ENCODE results near the gene VPS8.

The VPS8 gene

DNA sequence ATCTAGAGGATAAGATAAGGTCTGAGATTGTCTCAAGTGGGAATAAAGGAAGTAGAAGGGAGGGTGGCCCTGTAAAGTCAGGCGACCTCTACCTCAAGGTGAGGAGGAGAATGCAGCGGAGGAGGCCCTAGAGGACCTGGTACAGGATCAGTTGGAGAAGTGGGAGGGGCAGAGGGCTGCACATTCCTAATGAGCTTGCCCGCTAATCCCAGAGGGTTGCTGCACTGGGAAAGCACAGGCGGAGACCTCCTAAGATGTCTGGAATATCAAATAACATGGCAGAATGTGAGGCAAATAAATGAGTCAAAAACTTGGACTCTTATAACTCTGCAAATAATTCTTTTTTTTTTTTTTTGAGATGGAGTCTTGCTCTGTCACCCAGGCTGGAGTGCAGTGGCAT is 30.2 kb upstream of the VPS8 start:
- no peak for DNase-seq (ENCODE audit: low spot score)

DNA sequence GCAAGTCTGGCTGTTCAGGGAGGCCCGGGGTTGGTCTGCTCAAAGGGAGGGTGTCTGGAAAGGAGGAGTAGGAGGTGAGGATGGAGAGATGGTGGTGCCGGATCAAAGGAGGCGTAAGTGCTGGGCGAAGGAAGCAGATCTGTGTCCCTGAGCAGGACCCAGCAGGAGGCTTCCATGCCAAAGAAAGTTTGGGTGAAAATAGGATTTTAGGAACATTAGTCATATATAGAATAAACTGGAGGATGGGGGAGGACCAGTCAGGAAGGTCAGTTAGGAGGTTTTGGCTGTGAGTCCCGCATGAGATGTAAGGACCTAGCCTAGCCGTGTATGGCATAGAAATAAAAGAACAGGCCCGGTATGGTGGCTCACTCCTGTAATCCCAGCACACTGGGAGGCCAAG is 28.6 kb upstream of the VPS8 start:
- DNase-seq (ENCODE audit: low spot score): no peak

DNA sequence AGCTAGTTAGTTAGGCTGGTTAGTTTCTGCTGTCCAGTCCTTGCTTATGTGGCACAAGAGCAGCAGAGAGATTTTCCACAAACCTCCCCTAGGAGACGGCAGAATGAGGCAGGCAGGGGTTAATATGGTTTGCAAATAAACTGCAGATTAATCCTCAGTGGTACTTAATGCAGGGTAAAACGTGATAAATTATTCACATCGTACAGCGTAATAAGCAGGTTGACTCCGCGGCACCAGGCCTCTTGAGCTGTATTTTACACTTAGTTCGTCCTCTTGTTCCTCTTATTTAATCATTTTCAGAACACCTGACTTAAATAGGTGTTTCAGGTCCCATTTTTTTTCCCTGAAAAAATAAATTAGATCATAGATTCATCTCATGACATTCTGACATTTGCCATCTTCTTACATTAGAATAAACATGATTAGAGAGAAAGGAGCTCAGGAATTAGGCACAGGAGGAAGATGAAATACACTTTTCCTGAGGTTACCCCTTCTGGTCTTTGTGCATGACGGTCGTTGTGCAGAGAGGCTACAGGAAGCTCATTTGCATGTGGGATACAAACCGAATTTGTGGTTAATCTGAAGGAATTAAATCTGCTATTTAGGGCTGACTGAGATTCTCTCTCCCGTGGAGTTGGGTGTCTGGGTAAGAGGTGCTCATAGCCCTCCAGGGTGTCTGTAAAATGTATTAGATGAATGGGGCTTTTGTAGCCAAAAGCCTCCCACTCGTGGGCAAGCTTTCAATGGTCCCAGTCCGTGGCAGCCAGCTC is 27.1 kb upstream of the VPS8 start:
- DNase-seq (ENCODE audit: low spot score): no peak

DNA sequence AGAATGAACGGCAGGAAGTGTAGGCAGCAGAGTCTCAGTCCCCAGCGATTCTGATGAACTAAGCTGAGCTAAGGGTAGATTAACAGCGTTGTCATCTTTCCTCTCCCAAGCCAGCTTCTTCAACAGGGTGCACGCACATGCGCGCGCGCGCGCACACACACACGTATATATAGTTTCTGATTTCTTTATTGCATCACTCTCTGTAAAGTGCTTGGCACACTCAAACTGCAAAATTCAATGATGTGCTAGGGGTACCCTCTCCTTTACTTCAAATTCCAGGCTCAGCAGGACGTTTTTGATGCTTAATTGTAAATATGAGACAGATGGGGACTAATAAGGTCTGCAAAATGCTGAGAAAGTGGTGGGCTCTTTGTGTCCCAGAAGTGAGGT is 26.1 kb upstream of the VPS8 start:
- peak; percentile 70 for DNase-seq (ENCODE audit: low spot score)

DNA sequence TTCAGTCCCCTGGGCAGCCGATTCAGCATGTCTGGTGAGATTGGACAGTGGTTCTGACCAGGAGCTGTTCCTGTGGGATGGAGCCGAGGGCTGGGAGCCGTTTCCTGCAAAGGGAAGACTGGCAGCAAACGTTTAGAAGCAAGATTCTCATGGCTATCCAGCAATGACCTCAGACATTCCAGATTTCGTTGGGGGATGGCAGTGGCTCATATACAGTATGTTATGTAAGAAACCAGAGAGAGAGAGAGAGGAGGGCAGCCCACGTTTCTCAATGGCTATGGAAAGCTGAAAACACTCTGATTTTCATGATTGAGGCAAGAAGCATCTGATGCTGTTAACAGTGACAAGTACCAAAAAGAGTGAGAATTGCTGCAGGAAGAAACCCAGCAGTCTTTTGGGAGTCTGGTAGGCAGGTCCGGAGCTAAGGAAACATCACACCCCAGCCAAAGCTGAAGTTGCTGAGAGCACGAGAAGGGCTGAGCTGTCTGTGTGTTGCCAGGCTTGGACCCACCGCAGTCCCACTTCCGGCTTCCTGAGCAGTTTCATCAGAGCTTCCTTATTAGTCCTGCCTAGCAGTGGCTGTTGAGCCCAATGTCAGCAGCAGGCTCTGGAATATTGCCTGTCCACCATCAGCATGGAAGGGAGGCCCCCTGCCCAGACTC is 25.6 kb upstream of the VPS8 start:
- peak; percentile 96 for DNase-seq (ENCODE audit: low spot score)

DNA sequence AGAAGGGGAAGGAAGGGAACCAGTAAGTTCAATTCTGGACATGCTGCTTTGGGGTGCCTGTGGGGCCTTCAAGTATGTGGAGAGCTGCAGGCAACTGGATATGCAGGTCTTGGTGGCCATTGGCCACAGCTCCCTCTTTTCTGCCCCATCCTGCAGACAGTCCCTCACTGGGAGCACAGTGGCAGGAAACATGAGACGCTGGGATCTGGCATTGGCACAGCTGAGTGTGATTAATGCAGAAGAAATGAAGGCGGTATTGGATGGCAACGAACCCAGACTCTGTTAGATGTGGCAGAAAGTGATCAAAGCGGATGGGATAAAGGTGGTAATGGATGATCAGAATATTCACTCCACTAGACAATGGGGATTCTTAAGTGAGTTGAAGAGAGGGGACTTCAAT is 23.2 kb upstream of the VPS8 start:
- peak; percentile 57 for DNase-seq (ENCODE audit: low spot score)

DNA sequence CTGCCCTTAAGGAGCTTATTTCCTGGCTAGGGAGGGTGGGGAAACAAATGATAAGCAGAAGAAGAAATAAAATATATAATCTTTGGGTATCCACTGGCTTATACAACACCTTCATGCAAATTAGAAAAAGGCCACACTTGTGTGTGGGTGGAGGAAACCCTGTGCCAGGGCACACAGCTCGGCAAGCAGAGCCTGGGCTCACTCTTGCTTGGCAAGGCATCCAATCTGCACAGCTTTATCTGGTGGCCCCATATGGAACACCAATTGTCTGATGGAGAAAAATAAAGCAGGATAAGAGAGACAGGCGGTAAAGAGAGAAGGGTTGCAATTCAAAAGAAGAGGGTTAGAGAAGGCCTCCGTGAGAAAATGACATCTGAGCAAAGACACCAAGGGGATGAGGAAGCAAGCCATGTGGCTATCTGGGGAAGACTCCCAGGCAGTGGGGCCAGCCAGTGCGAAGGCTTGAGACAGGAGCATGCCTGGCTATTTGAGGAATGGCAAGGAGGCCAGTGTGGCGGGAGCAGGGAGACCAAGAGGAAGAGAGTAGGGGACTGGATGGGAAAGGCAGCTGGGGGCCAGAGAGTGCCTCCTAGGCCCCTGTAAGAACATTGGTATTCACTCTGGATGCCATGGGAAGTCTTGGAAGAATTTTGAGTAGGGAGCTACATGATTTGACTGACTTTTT is 22.5 kb upstream of the VPS8 start:
- no peak for DNase-seq (ENCODE audit: low spot score)

DNA sequence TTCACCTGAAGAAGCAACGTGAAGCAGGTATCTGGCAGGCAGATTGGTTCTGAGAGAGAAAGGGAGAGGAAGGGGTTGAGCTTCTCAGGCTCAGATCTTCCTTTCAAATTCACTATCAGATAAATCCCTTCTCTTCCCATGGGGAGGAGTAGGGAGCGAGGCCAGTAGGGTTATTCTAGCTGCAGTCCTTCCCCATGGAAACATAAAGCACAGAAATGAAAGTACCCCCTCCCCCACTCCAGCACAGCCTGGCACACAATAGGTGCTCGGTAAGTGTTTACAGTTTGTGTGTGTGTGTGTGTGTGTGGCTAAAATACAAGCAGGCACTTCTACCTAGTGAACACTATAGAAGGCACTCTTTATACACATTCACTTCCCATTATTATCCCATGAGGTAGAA is 20.8 kb upstream of the VPS8 start:
- no peak for DNase-seq (ENCODE audit: low spot score)

DNA sequence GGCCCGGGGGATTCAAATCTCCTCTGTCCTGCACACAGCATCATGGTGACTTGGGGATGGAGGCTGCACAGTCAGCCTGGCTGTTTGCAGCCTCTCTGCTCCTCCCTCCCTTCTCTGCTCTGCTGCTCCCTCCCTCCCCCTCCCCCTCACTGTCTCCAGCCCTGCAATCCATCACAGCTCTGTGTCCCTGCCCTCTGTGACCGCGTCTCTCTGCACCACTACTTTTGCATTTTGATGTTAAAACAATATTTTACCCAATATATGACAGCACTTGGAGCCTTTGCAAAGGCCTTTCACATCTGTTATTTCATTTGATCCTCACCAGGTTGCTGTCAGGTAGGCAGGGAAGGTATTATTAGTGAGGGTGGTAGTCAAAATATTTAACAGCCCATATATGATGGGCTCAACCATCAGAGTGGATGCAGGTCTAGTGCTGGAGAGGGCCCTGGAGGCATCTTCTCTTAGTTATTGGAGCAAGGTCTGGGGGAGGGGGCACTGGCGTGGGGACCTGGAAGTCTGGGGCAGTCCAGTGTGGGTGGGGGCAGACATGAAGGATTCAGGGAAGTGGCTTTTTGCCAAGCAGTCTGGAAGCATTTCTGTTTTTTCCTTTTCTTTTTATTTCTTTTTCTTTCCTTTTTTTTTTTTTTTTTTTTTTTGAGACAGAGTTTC is 16.3 kb upstream of the VPS8 start:
- DNase-seq (ENCODE audit: low spot score): no peak

DNA sequence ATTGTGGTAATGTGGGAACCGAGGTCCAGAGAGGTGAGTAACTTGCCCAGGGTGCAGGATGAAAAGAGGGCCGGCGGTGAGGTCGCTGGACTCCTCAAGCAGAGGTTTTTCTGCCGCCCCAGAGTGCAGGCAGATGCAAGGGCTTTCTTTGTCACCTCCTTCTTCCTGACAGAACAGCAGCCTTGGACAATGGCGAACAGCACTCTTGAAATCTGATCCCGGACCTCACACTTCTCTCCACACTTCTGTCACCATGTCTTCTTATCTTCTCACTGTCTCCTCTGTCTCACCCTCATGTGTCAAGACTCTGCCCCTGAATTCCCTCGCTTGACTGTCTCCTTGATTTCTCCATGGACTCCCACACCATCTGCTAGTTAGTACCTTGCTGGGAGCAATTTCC is 15.4 kb upstream of the VPS8 start:
- no peak for DNase-seq (ENCODE audit: low spot score)

DNA sequence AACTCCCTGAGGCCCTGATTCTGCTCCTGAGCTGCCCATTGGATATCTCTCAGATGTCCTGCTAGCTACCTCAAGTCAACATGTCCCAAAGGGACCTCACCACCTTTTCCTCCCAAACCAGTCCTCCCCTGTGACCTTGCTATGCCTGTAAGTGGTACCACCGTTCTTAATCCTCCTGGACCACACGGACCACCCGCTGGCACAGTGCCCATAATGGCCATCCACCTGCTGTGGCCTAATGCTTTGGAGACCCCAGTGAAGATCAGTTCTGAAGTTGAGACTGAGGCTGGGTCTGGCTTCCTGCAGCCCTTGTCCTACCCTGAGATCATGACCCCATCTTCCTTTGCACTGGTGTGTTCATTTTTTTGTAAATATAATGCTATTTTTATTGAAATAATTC is 15.0 kb upstream of the VPS8 start:
- no peak for DNase-seq (ENCODE audit: low spot score)

DNA sequence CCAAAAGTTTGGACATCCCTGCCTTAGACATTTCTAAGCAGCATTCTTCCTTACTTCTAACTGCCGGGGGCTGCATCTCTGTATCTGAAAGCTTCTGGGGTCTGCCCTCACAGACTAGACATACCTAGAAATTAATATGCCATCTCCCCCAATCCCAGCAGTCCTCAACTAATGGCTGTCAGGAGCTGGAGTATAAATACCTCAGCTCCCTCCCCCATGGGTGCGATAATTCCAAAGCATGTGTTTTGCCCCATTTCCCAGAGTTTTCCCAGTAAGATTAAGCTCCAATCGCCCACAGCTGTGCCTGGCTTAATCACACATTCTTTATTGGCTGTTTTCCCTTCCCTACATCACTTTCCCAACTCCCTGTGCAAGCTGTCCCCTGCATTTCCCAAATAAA is 13.8 kb upstream of the VPS8 start:
- DNase-seq (ENCODE audit: low spot score): no peak

DNA sequence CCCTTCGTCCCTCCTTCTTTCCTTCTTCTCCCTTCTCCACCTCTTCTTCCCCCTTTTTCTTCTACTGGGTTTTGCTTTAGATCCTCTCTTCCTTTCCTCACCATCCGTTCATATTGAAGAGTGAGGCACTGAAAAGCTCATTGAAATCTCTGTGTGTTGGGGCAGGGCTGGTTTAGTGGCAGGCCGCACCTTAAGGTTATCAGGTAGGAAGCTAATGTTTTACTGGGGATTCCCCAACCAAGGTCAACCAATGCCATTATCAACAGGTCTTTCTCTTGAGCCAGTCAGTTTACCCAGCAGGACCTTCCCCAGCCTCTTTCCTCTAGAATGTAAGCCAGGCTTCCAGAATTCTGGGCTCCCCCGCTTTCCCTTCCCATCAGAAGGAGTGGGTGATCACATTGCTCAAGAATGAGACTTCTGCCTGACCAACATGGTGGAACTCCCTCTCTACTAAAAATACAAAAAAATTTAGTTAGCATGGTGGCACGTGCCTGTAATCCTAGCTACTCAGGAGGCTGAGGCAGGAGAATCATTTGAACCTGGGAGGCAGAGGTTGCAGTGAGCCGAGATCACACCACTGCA is 11.5 kb upstream of the VPS8 start:
- DNase-seq (ENCODE audit: low spot score): no peak

DNA sequence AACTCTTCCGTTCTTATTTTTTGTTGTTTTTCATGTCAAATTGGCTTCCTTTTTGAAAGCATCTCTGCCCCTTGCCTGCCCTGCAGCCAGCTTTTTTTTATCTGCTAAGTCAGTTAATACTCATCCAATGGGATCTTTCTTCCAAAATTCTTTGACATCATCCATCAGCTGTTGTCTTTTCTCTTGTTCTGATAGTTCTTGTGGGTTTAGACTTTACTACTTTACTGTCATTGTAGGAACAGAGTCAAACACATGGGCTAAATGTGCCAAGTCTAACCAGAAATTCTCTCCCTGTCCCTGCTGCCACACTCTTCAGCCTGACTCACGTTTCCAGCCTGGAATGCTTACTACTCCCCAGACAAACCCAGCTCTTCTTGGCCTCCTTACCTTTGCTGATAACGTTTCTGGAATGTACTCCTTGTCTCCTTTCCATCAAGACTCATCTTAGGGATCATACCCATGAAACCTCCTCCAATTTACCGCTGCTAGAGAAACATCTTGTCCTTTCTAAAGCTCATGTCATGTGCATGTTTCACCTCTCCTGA is 10.7 kb upstream of the VPS8 start:
- DNase-seq (ENCODE audit: low spot score): peak; percentile 42

DNA sequence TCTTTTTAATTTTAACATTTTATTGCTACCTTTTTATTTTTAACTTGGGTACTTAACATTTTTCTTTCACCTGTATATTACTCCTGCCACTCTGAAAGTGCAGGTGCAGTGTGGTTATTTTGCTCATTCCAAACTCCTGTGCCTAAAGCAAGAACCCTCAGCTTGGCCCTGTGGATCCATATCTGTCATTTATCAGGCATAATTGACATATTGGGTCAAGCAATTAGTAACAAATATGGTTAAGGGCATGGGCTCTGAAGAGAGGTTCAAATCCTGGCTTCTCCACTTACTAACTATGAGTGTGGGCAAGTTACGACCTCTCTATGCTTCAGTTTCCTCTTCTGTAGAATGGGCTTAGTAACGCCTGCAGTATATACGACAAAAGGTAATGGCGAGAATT is 9.8 kb upstream of the VPS8 start:
- no peak for DNase-seq (ENCODE audit: low spot score)

DNA sequence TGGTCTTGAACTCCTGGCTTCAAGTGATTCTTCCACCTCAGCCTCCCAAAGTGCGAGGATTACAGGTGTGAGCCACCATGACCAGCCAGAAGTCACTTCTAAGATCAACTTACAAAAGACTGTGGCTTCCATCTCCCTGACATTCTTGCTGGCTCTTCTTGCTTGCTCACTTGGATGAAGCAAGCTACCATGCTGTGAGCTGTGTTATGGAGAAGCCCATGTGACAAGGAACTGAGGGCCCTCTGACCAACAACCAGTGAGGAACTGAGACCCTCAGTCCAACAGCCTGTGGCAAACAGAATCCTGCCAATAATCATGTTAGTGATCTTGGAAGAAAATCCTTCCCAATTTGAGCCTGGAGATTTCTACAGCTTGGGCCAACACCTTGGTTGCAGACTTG is 7.2 kb upstream of the VPS8 start:
- no peak for DNase-seq (ENCODE audit: low spot score)

DNA sequence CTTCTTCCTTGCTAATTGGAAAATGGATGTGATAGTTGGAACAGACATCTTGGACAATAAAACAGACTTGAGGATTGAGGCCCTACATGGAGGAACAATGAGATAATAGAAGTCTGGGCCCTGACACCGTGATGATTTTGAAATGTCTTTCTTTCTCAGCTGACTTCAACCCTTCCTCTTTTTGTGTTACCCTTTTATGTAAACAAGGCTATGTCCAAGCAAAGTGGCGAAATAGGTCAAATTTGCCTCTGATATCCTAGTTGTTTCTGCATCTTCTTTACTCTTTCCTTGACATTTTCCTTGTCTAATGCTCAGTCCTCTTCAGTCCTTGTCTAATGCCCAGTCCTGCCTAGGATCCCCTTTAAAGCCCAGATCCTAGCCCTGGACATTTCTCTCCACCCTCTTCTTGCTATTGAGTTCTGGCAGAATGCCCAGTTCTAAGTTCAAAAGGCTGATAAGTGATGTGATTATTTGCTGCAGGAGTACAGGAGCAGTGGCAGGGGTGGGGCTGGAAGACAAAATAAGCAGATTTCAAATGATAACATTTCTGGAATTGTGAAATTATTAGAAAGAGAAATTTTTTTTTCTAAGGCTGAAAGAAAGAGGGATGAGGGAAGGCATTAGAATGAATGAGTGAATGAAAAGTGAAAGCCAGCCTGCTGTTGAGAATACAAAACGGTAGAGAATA is 6.5 kb upstream of the VPS8 start:
- no peak for DNase-seq (ENCODE audit: low spot score)

DNA sequence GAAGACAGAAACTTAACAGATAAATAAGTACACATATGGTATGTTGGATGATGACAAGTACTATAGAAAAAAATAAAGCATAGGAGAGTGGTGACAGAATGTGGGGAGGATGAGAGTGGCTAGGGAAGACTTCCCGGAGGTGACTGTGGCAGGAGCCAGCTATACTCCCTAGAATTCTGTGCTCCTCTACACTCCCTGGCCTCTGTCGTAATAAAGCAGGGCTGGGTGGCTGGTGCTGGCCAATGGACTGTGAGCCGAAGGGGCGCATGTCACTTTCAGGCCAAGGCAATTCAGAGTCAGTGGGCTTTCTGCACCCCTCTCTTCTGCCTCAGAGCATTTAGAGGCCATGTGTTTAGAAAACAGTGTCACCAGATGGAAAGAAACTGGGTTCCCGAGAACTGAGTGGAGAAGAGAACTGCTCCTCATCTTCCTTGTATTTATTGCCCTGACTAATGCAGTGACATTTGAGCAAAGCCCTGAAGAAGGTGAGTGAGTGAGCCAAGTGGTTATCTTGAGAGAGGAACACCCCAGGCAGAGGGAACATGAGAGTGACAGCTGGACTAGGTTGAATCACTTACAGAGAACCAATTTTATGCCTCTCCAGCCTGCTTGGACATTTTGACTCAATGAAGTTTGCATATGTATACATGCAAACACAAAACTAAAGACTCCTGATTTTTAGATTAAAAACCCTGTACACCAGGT is 5.2 kb upstream of the VPS8 start:
- DNase-seq (ENCODE audit: low spot score): no peak

DNA sequence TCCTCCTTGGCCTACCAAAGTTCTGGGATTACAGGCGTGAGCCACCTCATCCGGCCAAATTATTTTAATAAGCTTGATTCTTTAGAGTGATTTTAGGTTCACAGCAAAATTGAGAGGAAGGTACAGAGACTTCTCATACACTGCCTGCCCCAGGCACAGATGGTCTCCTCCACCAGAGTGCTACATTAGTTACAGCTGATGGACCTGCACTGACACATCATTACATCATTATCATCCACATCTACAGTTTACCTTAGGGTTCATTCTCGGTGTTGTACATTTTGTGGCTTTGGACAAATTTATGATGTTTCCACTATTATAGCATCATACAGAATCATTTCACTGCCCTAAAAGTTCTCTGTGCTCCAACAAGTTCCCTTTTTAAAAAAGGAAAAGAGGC is 4.4 kb upstream of the VPS8 start:
- DNase-seq (ENCODE audit: low spot score): no peak

DNA sequence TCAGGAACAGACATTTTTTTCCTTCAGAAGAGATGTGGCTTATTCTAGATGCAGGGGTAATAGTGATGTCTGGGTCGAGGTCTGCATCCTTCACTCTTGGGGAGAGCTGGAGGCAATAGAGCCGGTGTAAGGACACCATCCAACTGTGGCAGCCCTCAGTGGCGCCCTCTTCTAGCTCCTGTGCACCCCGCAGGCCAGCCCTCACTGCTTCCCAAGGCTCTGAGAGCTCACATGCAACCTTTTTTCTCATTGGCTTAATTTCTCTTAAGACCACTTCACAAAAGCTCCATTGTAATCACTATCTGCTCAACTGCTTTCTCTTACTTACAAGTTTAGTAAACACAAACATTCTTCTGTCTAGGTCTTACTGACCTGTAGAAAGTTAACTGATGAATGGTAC is 3.9 kb upstream of the VPS8 start:
- no peak for DNase-seq (ENCODE audit: low spot score)

DNA sequence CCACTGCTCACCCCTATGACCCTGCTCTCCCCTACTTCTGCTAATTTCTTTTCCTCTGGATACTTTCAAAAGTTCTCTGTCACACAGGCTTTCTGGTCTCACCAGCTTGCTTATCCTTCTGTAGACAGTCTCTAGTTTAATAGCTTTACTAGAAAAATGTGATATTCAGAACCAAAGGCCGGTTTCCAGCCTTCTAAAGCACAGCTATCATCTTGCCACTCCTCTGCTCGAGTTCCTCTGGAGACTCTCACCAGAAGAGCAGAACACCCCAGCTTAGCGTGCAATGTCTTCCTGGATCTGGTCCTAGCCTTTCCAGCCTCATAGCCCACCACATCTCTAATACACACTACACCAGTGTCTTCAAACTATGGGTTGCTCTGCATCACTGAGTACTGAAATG is 1.8 kb upstream of the VPS8 start:
- no peak for DNase-seq (ENCODE audit: low spot score)
